Measurements from ENCODE around the gene RNASE8. TPM values are rescaled to one million over a fixed set of nuclear protein-coding genes. Genes with fewer than 3 reads are reported as not detected.

Gene RNASE8
- polyA plus RNA-seq, 3 donors = not detected

DNA sequence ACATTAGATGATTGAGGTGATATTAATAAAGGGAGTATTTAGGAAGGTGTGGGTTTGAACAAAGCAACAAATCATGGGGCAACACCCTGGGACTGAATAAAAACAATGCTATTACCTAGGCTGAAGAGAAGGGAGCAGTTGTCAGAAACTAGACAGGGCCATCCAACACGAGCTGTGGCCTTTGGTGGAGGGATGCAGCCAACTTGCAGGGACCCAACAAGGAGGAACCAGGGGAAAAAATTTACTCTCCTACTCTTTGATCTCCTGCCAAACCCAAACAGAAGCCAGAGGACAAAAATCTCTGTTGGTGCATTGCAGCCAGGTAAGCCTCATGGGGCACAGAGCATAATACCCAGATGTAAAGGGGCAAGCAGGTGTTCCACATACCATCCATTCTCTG, 46.5 kb upstream of the RNASE8 start:
- Mint-ChIP-seq H3K27me3 (ENCODE audit: low read depth in 3 of 3) (peaks cover 11 to 16% (median 15%) of the 10 kb centered on the region in 3 donors), H3K4me1 (peaks cover 14% of the 10 kb centered on the region), H3K27ac (no peak overlapping the region), H3K36me3 (no peaks in the 10 kb centered on the region), H3K4me3 (no peak overlapping the region), H3K9me3 (peaks cover 0 to 1% (median 0%) of the 10 kb centered on the region in 7 donors)
- no peak for DNase-seq
- Histone ChIP-seq H3K79me2 (ENCODE audit: insufficient read depth, low read length) (no peaks in the 10 kb centered on the region), H3K4me2 (replicated peaks; ENCODE audit: extremely low read depth, low read length, poor library complexity, severe bottlenecking) (no peak overlapping the region), H3K27ac (ENCODE audit: low read depth in 1 of 2, low read length in 2 of 2) (no peak overlapping the region), H3K4me1 (ENCODE audit: control insufficient read depth in 1 of 2, insufficient read depth in 2 of 2, low read length in 2 of 2) (peaks cover 15% of the 10 kb centered on the region in 2 donors), H3K36me3 (replicated peaks in 1 of 2; ENCODE audit: control insufficient read depth in 1 of 2, insufficient read depth in 2 of 2, low read length in 2 of 2) (no peaks in the 10 kb centered on the region), H3K9me3 (replicated peaks in 1 of 2; ENCODE audit: control insufficient read depth in 1 of 2, insufficient read depth in 1 of 2, low read length in 2 of 2) (no peaks in the 10 kb centered on the region), H3K4me3 (replicated peaks in 1 of 3; ENCODE audit: low read depth in 2 of 3, low read length in 3 of 3) (no peak overlapping the region), H3K27me3 (ENCODE audit: control insufficient read depth in 2 of 2, insufficient read depth in 2 of 2, low read length in 2 of 2) (peaks cover 0 to 5% of the 10 kb centered on the region in 2 donors), H4K20me1 (ENCODE audit: insufficient read depth, low read length) (no peaks in the 10 kb centered on the region), H3K9ac (ENCODE audit: insufficient read depth, low read length, poor library complexity, severe bottlenecking) (no peak overlapping the region), H2AFZ (ENCODE audit: insufficient read depth, low read depth, low read length, poor library complexity, severe bottlenecking) (no peak overlapping the region)
- no peak for TF ChIP-seq CTCF (IDR thresholded peaks at IDR 0.05)
- WGBS (ENCODE audit: insufficient coverage) = no CpG with 5 or more reads among the region's 1 CpG
- intact Hi-C loops (cut with micrococcal nuclease) = loop anchor here in 1 of 2 donors (5.0 to 10.0 kb wide), 3 partner anchors 54 to 96 kb away; no protein-coding TSS in a partner anchor

DNA sequence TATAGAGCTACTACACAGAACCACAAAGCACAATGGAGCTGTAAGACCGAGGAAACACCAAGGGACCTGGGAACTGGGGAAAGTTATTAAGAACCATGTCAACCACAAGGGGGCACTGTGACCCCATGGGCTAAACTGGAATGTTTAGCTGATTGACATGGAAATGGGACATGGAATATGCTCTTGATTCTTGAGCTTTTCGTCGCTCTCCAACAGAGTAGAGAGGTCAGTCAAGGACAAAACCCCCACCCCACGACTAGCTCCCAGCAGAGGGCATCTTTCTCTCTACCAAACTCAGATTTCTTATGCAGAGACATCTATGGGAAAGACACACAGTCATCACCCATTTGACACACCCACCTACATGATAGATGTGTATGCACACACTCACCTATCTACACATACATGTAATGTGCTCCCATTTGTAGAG, 42.8 kb upstream of the RNASE8 start:
- Histone ChIP-seq H4K20me1 (ENCODE audit: insufficient read depth, low read length) (no peaks in the 10 kb centered on the region), H2AFZ (ENCODE audit: insufficient read depth, low read depth, low read length, poor library complexity, severe bottlenecking) (no peak overlapping the region), H3K36me3 (replicated peaks in 1 of 2; ENCODE audit: control insufficient read depth in 1 of 2, insufficient read depth in 2 of 2, low read length in 2 of 2) (no peaks in the 10 kb centered on the region), H3K9me3 (replicated peaks in 1 of 2; ENCODE audit: control insufficient read depth in 1 of 2, insufficient read depth in 1 of 2, low read length in 2 of 2) (no peaks in the 10 kb centered on the region), H3K27ac (ENCODE audit: low read depth in 1 of 2, low read length in 2 of 2) (no peak overlapping the region), H3K4me3 (replicated peaks in 1 of 3; ENCODE audit: low read depth in 2 of 3, low read length in 3 of 3) (no peak overlapping the region), H3K27me3 (ENCODE audit: control insufficient read depth in 2 of 2, insufficient read depth in 2 of 2, low read length in 2 of 2) (peaks cover 0 to 5% of the 10 kb centered on the region in 2 donors), H3K79me2 (ENCODE audit: insufficient read depth, low read length) (no peaks in the 10 kb centered on the region), H3K4me1 (ENCODE audit: control insufficient read depth in 1 of 2, insufficient read depth in 2 of 2, low read length in 2 of 2) (peaks cover 48 to 52% of the 10 kb centered on the region in 2 donors), H3K9ac (ENCODE audit: insufficient read depth, low read length, poor library complexity, severe bottlenecking) (no peak overlapping the region), H3K4me2 (replicated peaks; ENCODE audit: extremely low read depth, low read length, poor library complexity, severe bottlenecking) (no peak overlapping the region)
- no peak overlapping the region for H3K4me3 Mint-ChIP-seq
- no peaks in the 10 kb centered on the region for H3K36me3 Mint-ChIP-seq
- H3K27ac Mint-ChIP-seq = peak overlapping the region in 4 of 7 donors; percentile 43 to 89 (median 62)
- intact Hi-C loops (cut with micrococcal nuclease) = loop anchor here (2.0 to 10.0 kb wide), 5 partner anchors 43 to 93 kb away; partner anchors contain the start of gene RNASE8 (in 1 of the 2)
- peak; percentile 92 for TF ChIP-seq CTCF (IDR thresholded peaks at IDR 0.05)
- 4% methylated on average over 4 of the region's 4 CpGs for WGBS (ENCODE audit: insufficient coverage)
- H3K9me3 Mint-ChIP-seq = peaks cover 0 to 1% (median 0%) of the 10 kb centered on the region in 7 donors
- H3K4me1 Mint-ChIP-seq = peaks cover 49% of the 10 kb centered on the region
- peaks cover 14 to 19% (median 18%) of the 10 kb centered on the region in 3 donors for H3K27me3 Mint-ChIP-seq (ENCODE audit: low read depth in 3 of 3)
- peak; percentile 71 to 85 (median 77) for DNase-seq

Measured in CD14-positive monocyte (primary cell).